ENCODE data around the gene PDZD7.

PDZD7 gene

GRCh38 chr10:101021692-101022251, 9.2 kb downstream of the PDZD7 start:
- no peaks in the 10 kb centered on the region for H3K36me3 ChIP-seq (ENCODE audit: control insufficient read depth in 2 of 2, insufficient read depth in 1 of 2, low read length in 2 of 2)
- CTCF ChIA-PET = no interaction called here
- no peak overlapping the region for H3K4me3 ChIP-seq (ENCODE audit: low read depth, low read length)
- H3K9me3 ChIP-seq (ENCODE audit: control insufficient read depth, insufficient read depth, low read depth, low read length) = no peaks in the 10 kb centered on the region
- no peak for TF ChIP-seq ZNF335 (tag by site-specific recombination; conservative IDR thresholded peaks at IDR 0.05)
- no peak for TF ChIP-seq OVOL3 (tag by site-specific recombination; IDR thresholded peaks at IDR 0.05)
- TF ChIP-seq ZNF169 (tag by site-specific recombination; IDR thresholded peaks at IDR 0.05) = no peak
- no peak for TF ChIP-seq HIC1 (tag by site-specific recombination; IDR thresholded peaks at IDR 0.05)
- no peak for TF ChIP-seq ZNF707 (tag by site-specific recombination; IDR thresholded peaks at IDR 0.05)
- no peak for TF ChIP-seq ZNF837 (tag by site-specific recombination; IDR thresholded peaks at IDR 0.05)
- no peak for TF ChIP-seq RBAK (tag by site-specific recombination; IDR thresholded peaks at IDR 0.05)
- no peak for TF ChIP-seq ZNF202 (tag by site-specific recombination; IDR thresholded peaks at IDR 0.05; ENCODE audit: borderline replicate concordance)
- no peak for TF ChIP-seq PATZ1 (tag by site-specific recombination; IDR thresholded peaks at IDR 0.05)
- no peak for TF ChIP-seq ZBTB48 (tag by site-specific recombination; IDR thresholded peaks at IDR 0.05)
- TF ChIP-seq ZNF280D (tag by site-specific recombination; IDR thresholded peaks at IDR 0.05) = no peak
- no peak for TF ChIP-seq KLF16 (tag by site-specific recombination; IDR thresholded peaks at IDR 0.05)
- TF ChIP-seq ZNF292 (tag by site-specific recombination; IDR thresholded peaks at IDR 0.05; ENCODE audit: borderline replicate concordance, low read depth) = no peak
- no peak for TF ChIP-seq ZNF423 (tag by site-specific recombination; IDR thresholded peaks at IDR 0.05)
- TF ChIP-seq ZNF10 (tag by site-specific recombination; IDR thresholded peaks at IDR 0.05) = no peak
- TF ChIP-seq ZNF660 (tag by site-specific recombination; IDR thresholded peaks at IDR 0.05) = no peak
- no peak for TF ChIP-seq ZNF221 (tag by site-specific recombination; IDR thresholded peaks at IDR 0.05; ENCODE audit: borderline replicate concordance)
- TF ChIP-seq ZBTB49 (tag by site-specific recombination; IDR thresholded peaks at IDR 0.05; ENCODE audit: low read depth) = no peak
- peaks cover under 1% of the 10 kb centered on the region for H3K4me1 ChIP-seq (ENCODE audit: control insufficient read depth, insufficient read depth, low read length)
- H3K27ac ChIP-seq (ENCODE audit: extremely low read depth, low read depth, low read length) = no peak overlapping the region
- POLR2A ChIA-PET = interaction anchor here (1.2 kb wide), 1 partner anchor 9 kb away, joined by 3 read pairs; the partner anchor contains the start of genes PDZD7 and SFXN3
